ENCODE measurements around the gene PLCXD3. TPM values are rescaled to one million over a fixed set of nuclear protein-coding genes. Genes with fewer than 3 reads are reported as not detected.

The PLCXD3 gene
- total and polyA plus RNA-seq, 9 of the 15 experiments (the other 6 are each of a cell fraction or from before 2014, with no cell fraction given) = not detected

DNA sequence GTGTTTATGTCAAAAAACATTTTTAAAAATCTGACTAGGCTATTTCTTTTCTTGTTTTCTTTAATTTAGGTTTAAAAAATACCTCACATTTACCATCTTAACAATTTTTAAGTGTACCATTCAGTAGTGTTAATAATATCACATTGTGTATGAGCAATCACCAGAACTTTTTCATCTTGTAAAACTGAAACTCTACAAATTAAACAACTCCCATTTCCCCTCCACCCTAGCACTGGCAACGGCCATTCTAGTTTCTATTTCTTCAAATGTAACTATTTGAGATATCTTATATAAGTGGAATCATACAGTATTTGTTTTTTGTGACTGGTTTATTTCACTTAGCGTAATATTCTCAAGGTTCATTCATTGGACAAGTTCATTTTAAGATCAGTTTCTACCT is 27.7 kb downstream of the PLCXD3 start (continued):
- TF ChIP-seq, protein P1, sequence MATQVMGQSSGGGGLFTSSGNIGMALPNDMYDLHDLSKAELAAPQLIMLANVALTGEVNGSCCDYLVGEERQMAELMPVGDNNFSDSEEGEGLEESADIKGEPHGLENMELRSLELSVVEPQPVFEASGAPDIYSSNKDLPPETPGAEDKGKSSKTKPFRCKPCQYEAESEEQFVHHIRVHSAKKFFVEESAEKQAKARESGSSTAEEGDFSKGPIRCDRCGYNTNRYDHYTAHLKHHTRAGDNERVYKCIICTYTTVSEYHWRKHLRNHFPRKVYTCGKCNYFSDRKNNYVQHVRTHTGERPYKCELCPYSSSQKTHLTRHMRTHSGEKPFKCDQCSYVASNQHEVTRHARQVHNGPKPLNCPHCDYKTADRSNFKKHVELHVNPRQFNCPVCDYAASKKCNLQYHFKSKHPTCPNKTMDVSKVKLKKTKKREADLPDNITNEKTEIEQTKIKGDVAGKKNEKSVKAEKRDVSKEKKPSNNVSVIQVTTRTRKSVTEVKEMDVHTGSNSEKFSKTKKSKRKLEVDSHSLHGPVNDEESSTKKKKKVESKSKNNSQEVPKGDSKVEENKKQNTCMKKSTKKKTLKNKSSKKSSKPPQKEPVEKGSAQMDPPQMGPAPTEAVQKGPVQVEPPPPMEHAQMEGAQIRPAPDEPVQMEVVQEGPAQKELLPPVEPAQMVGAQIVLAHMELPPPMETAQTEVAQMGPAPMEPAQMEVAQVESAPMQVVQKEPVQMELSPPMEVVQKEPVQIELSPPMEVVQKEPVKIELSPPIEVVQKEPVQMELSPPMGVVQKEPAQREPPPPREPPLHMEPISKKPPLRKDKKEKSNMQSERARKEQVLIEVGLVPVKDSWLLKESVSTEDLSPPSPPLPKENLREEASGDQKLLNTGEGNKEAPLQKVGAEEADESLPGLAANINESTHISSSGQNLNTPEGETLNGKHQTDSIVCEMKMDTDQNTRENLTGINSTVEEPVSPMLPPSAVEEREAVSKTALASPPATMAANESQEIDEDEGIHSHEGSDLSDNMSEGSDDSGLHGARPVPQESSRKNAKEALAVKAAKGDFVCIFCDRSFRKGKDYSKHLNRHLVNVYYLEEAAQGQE (IDR thresholded peaks at IDR 0.05; ENCODE audit: borderline replicate concordance) = no peak
- TF ChIP-seq, protein P1 (CRISPR knock-in tag; IDR thresholded peaks at IDR 0.05; ENCODE audit: low read depth) = no peak
- TF ChIP-seq FOXA1 (IDR thresholded peaks at IDR 0.05; ENCODE audit: borderline replicate concordance) = no peak
- TF ChIP-seq JUN (IDR thresholded peaks at IDR 0.05; ENCODE audit: borderline replicate concordance, low read depth, low read length) = no peak
- TF ChIP-seq JUN (CRISPR knock-in tag; IDR thresholded peaks at IDR 0.05; ENCODE audit: borderline replicate concordance) = no peak
- no peak for TF ChIP-seq MEIS2 (IDR thresholded peaks at IDR 0.05; ENCODE audit: partially characterized antibody)
- TF ChIP-seq MYBL2 (IDR thresholded peaks at IDR 0.05; ENCODE audit: low read depth) = no peak
- TF ChIP-seq MYBL2 (CRISPR knock-in tag; IDR thresholded peaks at IDR 0.05; ENCODE audit: borderline replicate concordance) = no peak
- TF ChIP-seq PRMT5 (CRISPR knock-in tag; IDR thresholded peaks at IDR 0.05) = no peak
- TF ChIP-seq MCM3 (IDR thresholded peaks at IDR 0.05) = no peak
- TF ChIP-seq ATF2 (CRISPR knock-in tag; IDR thresholded peaks at IDR 0.05) = no peak
- no peak for TF ChIP-seq HMG20B (CRISPR knock-in tag; IDR thresholded peaks at IDR 0.05)
- no peak for TF ChIP-seq TRIM24 (IDR thresholded peaks at IDR 0.05)

Measured in K562 (cell line).